BE2C (cell line): ENCODE results near the gene NCKAP5L.
A peak's percentile ranks its signal among the peaks of the same experiment; 100 is the strongest.

Experiments
- DNase-seq: peaks from one replicate; pipeline ENCODE4 v3.0.0-alpha.2; 2020
- H3K27me3 ChIP-seq: fragments of 250-450 bp; sonication (Bioruptor Pico); 2 replicates; pipeline ENCODE4 v1.5.1; 2020; ENCODE audit warnings: mild to moderate bottlenecking
- H3K36me3 ChIP-seq: fragments of 250-450 bp; sonication (Bioruptor Pico); 2 replicates; pipeline ENCODE4 v1.5.1; 2020; ENCODE audit warnings: mild to moderate bottlenecking
- H3K4me1 ChIP-seq: fragments of 250-450 bp; sonication (Bioruptor Pico); 2 replicates; pipeline ENCODE4 v1.5.1; 2020
- H3K4me3 ChIP-seq: 2 replicates; pipeline ENCODE4 v1.5.1; 2011; ENCODE audit warnings: low read depth, low read length
- H3K9me3 ChIP-seq: fragments of 250-450 bp; sonication (Bioruptor Pico); 2 replicates; pipeline ENCODE4 v1.5.1; 2020
- CTCF ChIP-seq: IDR thresholded peaks from 2 replicates; pipeline ENCODE4 v1.5.1; 2012; ENCODE audit warnings: mild to moderate bottlenecking, low read depth, low read length

The NCKAP5L gene

GRCh38 chr12:49744363-49744885 is 83.8 kb downstream of the NCKAP5L start:
- no peaks in the 10 kb centered on the region for H3K27me3 ChIP-seq
- no peaks in the 10 kb centered on the region for H3K9me3 ChIP-seq
- no peaks in the 10 kb centered on the region for H3K4me1 ChIP-seq
- no peak overlapping the region for H3K4me3 ChIP-seq
- TF ChIP-seq CTCF: no peak
- H3K36me3 ChIP-seq: peaks cover 3% of the 10 kb centered on the region; the same call in 1 of the 2 replicates
- DNase-seq: no peak

- H3K36me3 ChIP-seq: peaks cover 3% of the 10 kb centered on the region; the same call in 1 of the 2 replicates
- no peaks in the 10 kb centered on the region for H3K4me1 ChIP-seq
- H3K27me3 ChIP-seq: no peaks in the 10 kb centered on the region
- TF ChIP-seq CTCF: no peak
- no peaks in the 10 kb centered on the region for H3K9me3 ChIP-seq
- peak; percentile 89 for DNase-seq
- peak overlapping the region; percentile 77 for H3K4me3 ChIP-seq
Measured at GRCh38 chr12:49741882-49742620, 86.2 kb downstream of the NCKAP5L start.
